ENCODE measurements around the gene DHCR7.

Gene DHCR7

GRCh38 chr11:71406681-71407080, 41.5 kb downstream of the DHCR7 start:
- no peak for DNase-seq

- DNase-seq = no peak
Measured at GRCh38 chr11:71404209-71404608, 44.0 kb downstream of the DHCR7 start.

GRCh38 chr11:71402878-71403277, 45.3 kb downstream of the DHCR7 start:
- DNase-seq = no peak

- DNase-seq = no peak
Measured at GRCh38 chr11:71400216-71400615, 48.0 kb downstream of the DHCR7 start.

GRCh38 chr11:71399341-71399740, 48.9 kb downstream of the DHCR7 start:
- DNase-seq = no peak

- DNase-seq = no peak
Measured at GRCh38 chr11:71397961-71398360, 50.2 kb downstream of the DHCR7 start.

- no peak for DNase-seq
Measured at GRCh38 chr11:71397331-71397860, 50.8 kb downstream of the DHCR7 start.

GRCh38 chr11:71396548-71397123, 51.6 kb downstream of the DHCR7 start:
- DNase-seq = no peak

- DNase-seq = no peak
Measured at GRCh38 chr11:71395774-71396173, 52.4 kb downstream of the DHCR7 start.

- no peak for DNase-seq
Measured at GRCh38 chr11:71395263-71395560, 53.0 kb downstream of the DHCR7 start.

- no peak for DNase-seq
Measured at GRCh38 chr11:71393283-71393682, 54.9 kb downstream of the DHCR7 start.

GRCh38 chr11:71391796-71392195, 56.4 kb downstream of the DHCR7 start:
- DNase-seq = no peak

- DNase-seq = no peak
Measured at GRCh38 chr11:71391352-71391751, 56.8 kb downstream of the DHCR7 start.

GRCh38 chr11:71388637-71389235, 59.5 kb downstream of the DHCR7 start:
- DNase-seq = no peak

- DNase-seq = no peak
Measured at GRCh38 chr11:71387784-71388636, 60.2 kb downstream of the DHCR7 start.

- no peak for DNase-seq
Measured at GRCh38 chr11:71387200-71387599, 61.0 kb downstream of the DHCR7 start.

GRCh38 chr11:71386202-71386601, 62.0 kb downstream of the DHCR7 start:
- no peak for DNase-seq

- DNase-seq = no peak
Measured at GRCh38 chr11:71385091-71385490, 63.1 kb downstream of the DHCR7 start.

- no peak for DNase-seq
Measured at GRCh38 chr11:71384561-71384960, 63.6 kb downstream of the DHCR7 start.
